ENCODE results near the gene PHGDH. TPM values are rescaled to one million over a fixed set of nuclear protein-coding genes. Genes with fewer than 3 reads are reported as not detected.
A peak's percentile ranks its signal among the peaks of the same experiment; 100 is the strongest.

The PHGDH gene
- total RNA-seq, 3 donors from 2014 or later = 3.3 to 32.9 (median 13.2) TPM

- peaks cover 48% of the 10 kb centered on the region for H3K4me1 ChIP-seq (ENCODE audit: low read depth)
Measured at GRCh38 chr1:119772298-119772697, 60.6 kb downstream of the PHGDH start.

DNA sequence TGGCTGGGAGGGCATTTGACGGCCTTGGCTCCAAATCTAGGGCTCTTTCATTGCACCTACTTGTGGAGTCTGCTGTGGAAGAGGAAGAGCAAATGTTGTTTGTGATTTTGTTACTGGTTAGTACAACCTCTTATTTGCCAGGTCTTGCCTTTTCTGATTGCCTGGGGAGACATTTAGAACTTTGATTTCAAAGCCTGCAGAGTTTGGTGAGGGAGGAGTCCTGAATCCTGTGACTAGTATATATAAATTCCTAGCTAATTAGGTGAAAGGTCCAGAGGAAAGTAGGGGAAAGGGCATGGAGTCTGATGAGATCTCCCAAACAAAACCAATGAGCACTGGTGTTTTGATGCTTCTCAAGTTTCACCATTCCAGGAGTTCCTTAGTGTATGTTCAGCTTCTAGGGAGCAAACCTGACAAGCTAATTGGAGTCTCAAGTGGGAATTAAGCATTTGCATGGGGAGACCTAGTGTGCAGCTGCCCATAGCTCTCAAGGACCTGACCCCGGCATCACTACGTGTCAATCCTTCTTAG, 62.0 kb downstream of the PHGDH start:
- Histone ChIP-seq H3K36me3 (ENCODE audit: low read depth) (no peaks in the 10 kb centered on the region), H3K4me1 (ENCODE audit: low read depth) (peaks cover 52% of the 10 kb centered on the region), H3K4me3 (no peak overlapping the region), H3K9me3 (no peaks in the 10 kb centered on the region)
- no peak for DNase-seq
- ATAC-seq = peak; percentile 40
- intact Hi-C loops (cut with DNase I, micrococcal nuclease) = no loop called here
- TF ChIP-seq, protein P1, sequence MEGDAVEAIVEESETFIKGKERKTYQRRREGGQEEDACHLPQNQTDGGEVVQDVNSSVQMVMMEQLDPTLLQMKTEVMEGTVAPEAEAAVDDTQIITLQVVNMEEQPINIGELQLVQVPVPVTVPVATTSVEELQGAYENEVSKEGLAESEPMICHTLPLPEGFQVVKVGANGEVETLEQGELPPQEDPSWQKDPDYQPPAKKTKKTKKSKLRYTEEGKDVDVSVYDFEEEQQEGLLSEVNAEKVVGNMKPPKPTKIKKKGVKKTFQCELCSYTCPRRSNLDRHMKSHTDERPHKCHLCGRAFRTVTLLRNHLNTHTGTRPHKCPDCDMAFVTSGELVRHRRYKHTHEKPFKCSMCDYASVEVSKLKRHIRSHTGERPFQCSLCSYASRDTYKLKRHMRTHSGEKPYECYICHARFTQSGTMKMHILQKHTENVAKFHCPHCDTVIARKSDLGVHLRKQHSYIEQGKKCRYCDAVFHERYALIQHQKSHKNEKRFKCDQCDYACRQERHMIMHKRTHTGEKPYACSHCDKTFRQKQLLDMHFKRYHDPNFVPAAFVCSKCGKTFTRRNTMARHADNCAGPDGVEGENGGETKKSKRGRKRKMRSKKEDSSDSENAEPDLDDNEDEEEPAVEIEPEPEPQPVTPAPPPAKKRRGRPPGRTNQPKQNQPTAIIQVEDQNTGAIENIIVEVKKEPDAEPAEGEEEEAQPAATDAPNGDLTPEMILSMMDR (IDR thresholded peaks at IDR 0.05) = no peak

More at GRCh38 chr1:119772298-119772697, 60.6 kb downstream of the PHGDH start:
- DNase-seq (no peak), ATAC-seq (no peak)
- Histone ChIP-seq H3K36me3 (ENCODE audit: low read depth) (no peaks in the 10 kb centered on the region), H3K4me3 (no peak overlapping the region), H3K9me3 (no peaks in the 10 kb centered on the region)
- intact Hi-C loops (cut with DNase I, micrococcal nuclease) = no loop called here
- TF ChIP-seq, protein P1 (IDR thresholded peaks at IDR 0.05) = no peak

DNA sequence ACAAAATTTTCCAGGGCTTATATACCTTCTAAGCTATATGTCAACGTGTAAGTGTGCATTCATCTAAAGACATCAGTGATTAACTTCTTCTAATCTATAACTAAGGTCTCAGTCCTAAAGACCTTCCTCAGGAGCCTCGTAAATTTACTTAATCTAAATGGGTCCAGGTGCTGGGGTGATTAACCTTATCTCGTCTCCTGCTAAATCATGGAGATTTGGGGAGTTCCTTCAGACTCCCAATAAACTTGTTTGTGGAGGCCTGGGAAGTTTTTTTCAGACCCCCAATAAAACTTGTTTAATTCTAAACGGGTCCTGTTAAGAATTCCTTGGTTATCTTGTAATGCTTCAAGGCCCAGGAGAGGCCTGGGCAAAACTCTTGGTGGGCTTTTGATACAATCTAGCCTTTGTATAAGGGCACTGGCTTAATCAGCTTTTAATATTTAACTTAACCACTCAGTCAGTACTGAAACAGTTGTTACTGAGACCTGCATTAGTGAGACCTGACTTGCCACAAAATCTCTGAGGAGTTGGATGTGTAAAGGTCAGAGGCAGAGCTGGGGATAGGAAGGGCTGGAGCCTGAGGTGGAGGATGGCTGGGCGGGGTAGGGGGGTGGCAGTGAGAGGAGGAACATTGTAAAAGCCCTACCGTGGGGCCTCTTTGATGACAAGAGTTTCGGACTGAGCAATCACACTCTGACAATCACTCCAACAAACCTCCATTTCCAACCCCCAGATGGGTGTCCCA, 63.2 kb downstream of the PHGDH start:
- DNase-seq (peak; percentile 63 to 68 (median 67)), ATAC-seq (peak; percentile 60)
- Histone ChIP-seq H3K36me3 (ENCODE audit: low read depth) (no peaks in the 10 kb centered on the region), H3K9me3 (no peaks in the 10 kb centered on the region), H3K4me1 (ENCODE audit: low read depth) (peaks cover 58% of the 10 kb centered on the region), H3K4me3 (no peak overlapping the region)
- intact Hi-C loops (cut with DNase I, micrococcal nuclease) = no loop called here
- TF ChIP-seq, protein P1 (IDR thresholded peaks at IDR 0.05) = no peak

GRCh38 chr1:119778359-119778758, 66.6 kb downstream of the PHGDH start:
- Histone ChIP-seq H3K4me3 (no peak overlapping the region), H3K4me1 (ENCODE audit: low read depth) (peaks cover 40% of the 10 kb centered on the region), H3K9me3 (no peaks in the 10 kb centered on the region), H3K36me3 (ENCODE audit: low read depth) (no peaks in the 10 kb centered on the region)
- intact Hi-C loops (cut with DNase I, micrococcal nuclease) = no loop called here
- DNase-seq = no peak
- TF ChIP-seq, protein P1 (IDR thresholded peaks at IDR 0.05) = no peak
- peak; percentile 33 for ATAC-seq

DNA sequence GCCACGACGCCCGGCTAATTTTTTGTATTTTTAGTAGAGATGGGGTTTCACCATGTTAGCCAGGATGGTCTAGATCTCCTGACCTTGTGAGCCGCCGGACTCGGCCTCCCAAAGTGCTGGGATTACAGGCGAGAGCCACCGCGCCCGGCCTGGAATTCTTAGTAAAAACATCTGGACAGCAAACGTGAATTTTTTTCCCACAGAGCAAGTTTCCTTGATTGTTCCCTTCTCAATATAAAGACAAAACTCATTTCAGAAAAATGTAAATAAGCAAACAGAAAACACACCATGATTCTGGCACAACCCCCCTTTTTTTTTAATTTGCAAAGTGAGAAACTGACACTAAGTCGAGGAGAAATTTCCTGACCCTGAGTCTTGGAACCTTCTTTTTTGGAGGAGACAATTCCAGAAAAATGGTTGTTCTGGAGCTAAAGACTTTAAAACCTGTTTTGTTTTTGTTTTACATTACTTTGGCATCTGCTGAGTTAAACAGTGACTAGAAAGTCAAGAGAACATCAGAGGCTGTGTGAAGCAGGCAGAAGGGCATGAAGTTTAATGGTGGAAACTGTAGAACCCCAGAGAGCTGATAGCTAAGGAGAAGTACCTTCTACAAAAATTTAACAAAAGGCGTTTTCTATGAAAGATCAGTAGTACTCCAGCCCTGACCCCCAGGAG, 67.3 kb downstream of the PHGDH start:
- peak; percentile 36 for ATAC-seq
- TF ChIP-seq, protein P1 (IDR thresholded peaks at IDR 0.05) = no peak
- peak in 1 of 3 donors; percentile 46 for DNase-seq
- no peaks in the 10 kb centered on the region for H3K9me3 ChIP-seq
- H3K4me1 ChIP-seq (ENCODE audit: low read depth) = peaks cover 35% of the 10 kb centered on the region
- intact Hi-C loops (cut with DNase I, micrococcal nuclease) = no loop called here
- H3K4me3 ChIP-seq = no peak overlapping the region
- H3K36me3 ChIP-seq (ENCODE audit: low read depth) = no peaks in the 10 kb centered on the region

All from mucosa of descending colon (tissue), 3 donors.